HCT116 (cell line): ENCODE data around the gene SCGB3A2.

Source experiments
- ATF3 ChIP-seq: IDR thresholded peaks from 2 replicates; pipeline ENCODE4 v1.6.1; 2012
- CTCF ChIP-seq, 3 experiments: fragments of 200-600 bp in 1 of 3; sonication (generic) in 1 of 3; IDR thresholded peaks in 2 of 3; conservative IDR thresholded peaks in 1 of 3; 2 replicates each; pipeline ENCODE4 v1.5.1; 2012 to 2017; ENCODE audit warnings: low read depth in 2 of 3, low read length in 2 of 3, antibody characterized with exemption in 1 of 3, borderline replicate concordance in 1 of 3, control low read depth in 1 of 3, mild to moderate bottlenecking in 1 of 3, mixed read lengths in 1 of 3, mixed run types in 1 of 3, moderate library complexity in 1 of 3; ENCODE audit not compliant: insufficient read depth in 1 of 3

GRCh38 chr5:147855774-147856069 is 22.8 kb upstream of the SCGB3A2 start:
- no peak for TF ChIP-seq CTCF (IDR thresholded peaks at IDR 0.05 in 2 of 3, conservative IDR thresholded peaks at IDR 0.05 in 1 of 3; ENCODE audit: borderline replicate concordance in 1 of 3, insufficient read depth in 1 of 3, low read depth in 2 of 3, low read length in 2 of 3)
- TF ChIP-seq ATF3 = no peak
